Measurements from ENCODE around the gene RAB44.

The RAB44 gene

DNA sequence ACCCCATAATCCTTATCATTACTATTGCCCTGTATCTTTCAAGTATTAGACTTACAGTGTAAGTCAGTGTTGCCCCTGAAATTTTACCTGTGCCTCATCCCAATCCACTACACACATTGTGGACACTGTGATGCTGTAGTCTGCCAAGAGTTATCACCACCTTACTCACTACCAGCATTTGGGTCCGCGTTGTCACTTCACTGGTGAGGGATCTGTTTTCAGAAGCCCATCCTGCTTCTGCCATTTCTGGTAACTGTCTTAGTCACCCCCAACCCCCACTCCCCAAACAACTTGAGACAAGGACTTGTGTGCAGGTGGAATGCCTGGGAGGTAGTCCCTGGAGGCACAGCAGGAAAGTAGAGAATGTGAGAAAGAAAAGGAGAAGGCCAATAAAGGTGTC lies 6.0 kb upstream of the RAB44 start:
- no peaks in the 10 kb centered on the region for H3K9me3 ChIP-seq (ENCODE audit: insufficient read depth, low read length)
- H3K27me3 ChIP-seq (ENCODE audit: insufficient read depth, insufficient read length) = no peaks in the 10 kb centered on the region
- H3K4me3 ChIP-seq (ENCODE audit: insufficient read length, low read depth) = no peak overlapping the region
- TF ChIP-seq ZNF274 (IDR thresholded peaks at IDR 0.05; ENCODE audit: low read depth, low read length) = no peak
- no peak for TF ChIP-seq SUZ12 (IDR thresholded peaks at IDR 0.05; ENCODE audit: extremely low read depth, insufficient read depth, insufficient read length)
- TF ChIP-seq YY1 (IDR thresholded peaks at IDR 0.05; ENCODE audit: insufficient read depth, insufficient read length) = no peak
- H3K4me1 ChIP-seq (ENCODE audit: insufficient read depth, insufficient read length) = no peaks in the 10 kb centered on the region
- peaks cover 5% of the 10 kb centered on the region for H3K36me3 ChIP-seq (ENCODE audit: insufficient read depth, insufficient read length, low read length)
- no peak overlapping the region for H3K9ac ChIP-seq (ENCODE audit: insufficient read length, low read depth)
- no peak for DNase-seq (ENCODE audit: low read depth, low spot score)

DNA sequence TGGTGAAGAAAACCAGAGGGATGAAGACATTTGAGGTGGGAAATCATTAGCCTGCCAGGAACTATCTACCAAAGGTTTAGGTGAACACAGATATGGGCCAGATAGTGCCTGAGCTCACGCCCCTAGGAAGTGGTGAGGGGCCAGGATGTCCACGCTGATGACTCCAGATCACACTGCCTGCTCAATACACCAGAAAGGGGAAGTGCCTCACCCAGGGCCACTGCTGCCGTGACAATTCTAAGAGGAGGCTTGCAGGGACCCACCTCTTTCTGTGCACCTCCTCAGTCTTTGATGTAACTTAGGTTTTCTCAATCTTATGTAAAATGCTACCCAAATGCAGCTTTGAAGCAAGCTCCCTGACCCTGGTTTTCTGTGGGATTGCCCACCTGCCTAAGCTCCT lies 5.4 kb upstream of the RAB44 start:
- Histone ChIP-seq H3K27me3 (ENCODE audit: insufficient read depth, insufficient read length) (no peaks in the 10 kb centered on the region), H3K9me3 (ENCODE audit: insufficient read depth, low read length) (no peaks in the 10 kb centered on the region), H3K4me3 (ENCODE audit: insufficient read length, low read depth) (no peak overlapping the region), H3K4me1 (ENCODE audit: insufficient read depth, insufficient read length) (no peaks in the 10 kb centered on the region), H3K36me3 (ENCODE audit: insufficient read depth, insufficient read length, low read length) (no peaks in the 10 kb centered on the region), H3K9ac (ENCODE audit: insufficient read length, low read depth) (no peak overlapping the region)
- no peak for DNase-seq (ENCODE audit: low read depth, low spot score)
- TF ChIP-seq SUZ12 (IDR thresholded peaks at IDR 0.05; ENCODE audit: extremely low read depth, insufficient read depth, insufficient read length) (no peak), YY1 (IDR thresholded peaks at IDR 0.05; ENCODE audit: insufficient read depth, insufficient read length) (no peak), ZNF274 (IDR thresholded peaks at IDR 0.05; ENCODE audit: low read depth, low read length) (no peak)

DNA sequence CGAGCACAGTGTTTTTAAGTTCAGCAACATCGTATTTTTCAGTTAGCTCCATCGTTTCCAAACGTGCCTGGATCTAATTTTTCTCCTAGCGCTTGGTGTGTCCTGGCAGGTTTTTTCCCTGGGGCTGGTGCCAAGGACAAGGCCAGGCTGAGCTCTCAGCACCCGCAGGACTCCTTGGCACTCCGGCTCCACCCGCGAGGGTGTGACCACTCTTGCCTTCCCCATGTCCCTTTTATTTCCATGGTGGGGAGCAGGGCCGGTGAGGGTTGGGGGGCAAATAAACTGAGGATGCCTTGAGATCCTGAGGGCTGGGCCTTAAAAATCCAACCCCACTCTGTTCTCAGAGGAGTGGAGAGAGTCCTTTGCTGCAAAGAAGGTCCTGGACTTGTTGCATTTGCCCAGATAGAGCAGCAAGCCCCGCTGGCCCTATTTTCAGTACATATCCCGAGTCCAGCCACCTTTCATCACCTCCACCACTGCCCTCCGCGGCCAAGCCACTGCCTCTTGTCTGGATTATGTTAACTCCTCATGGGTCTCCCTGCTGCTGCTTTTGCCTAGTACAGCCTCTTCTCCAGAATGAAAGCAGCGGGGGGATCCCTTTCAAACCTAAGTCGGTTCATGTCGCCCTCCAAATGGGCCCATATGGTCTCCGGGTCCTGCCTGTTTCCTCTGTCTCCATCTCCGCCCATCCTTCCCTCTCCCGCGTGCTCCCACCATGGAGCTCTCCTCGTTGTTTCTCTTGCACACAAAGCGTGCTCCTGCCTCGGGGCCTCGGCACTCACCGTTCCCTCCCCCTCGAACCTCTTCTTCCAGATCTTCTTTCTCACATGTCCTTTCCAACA lies 4.5 kb upstream of the RAB44 start:
- no peaks in the 10 kb centered on the region for H3K36me3 ChIP-seq (ENCODE audit: insufficient read depth, insufficient read length, low read length)
- H3K27me3 ChIP-seq (ENCODE audit: insufficient read depth, insufficient read length) = no peaks in the 10 kb centered on the region
- no peak overlapping the region for H3K4me3 ChIP-seq (ENCODE audit: insufficient read length, low read depth)
- no peak for DNase-seq (ENCODE audit: low read depth, low spot score)
- H3K9me3 ChIP-seq (ENCODE audit: insufficient read depth, low read length) = no peaks in the 10 kb centered on the region
- no peaks in the 10 kb centered on the region for H3K4me1 ChIP-seq (ENCODE audit: insufficient read depth, insufficient read length)
- no peak overlapping the region for H3K9ac ChIP-seq (ENCODE audit: insufficient read length, low read depth)
- TF ChIP-seq SUZ12 (IDR thresholded peaks at IDR 0.05; ENCODE audit: extremely low read depth, insufficient read depth, insufficient read length) (no peak), ZNF274 (IDR thresholded peaks at IDR 0.05; ENCODE audit: low read depth, low read length) (no peak), YY1 (IDR thresholded peaks at IDR 0.05; ENCODE audit: insufficient read depth, insufficient read length) (no peak)

DNA sequence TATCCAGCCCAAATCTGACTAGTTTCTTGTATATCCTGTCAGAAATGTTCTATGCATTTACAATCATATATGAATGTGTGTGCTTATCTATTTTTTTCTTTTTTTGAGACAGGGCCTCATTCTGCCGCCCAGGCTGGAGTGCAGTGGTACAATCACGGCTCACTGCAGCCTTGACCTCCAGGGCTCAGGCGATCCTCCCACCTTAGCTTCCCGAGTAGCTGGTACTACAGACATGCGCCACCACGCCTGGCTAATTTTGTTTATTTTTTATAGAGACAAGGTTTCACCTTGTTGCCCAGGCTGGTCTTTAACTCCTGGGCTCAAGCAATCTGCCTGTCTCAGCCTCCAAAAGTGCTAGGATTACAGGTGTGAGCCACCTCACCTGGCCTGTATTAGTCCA lies 3.0 kb upstream of the RAB44 start:
- no peak for DNase-seq (ENCODE audit: low read depth, low spot score)
- no peaks in the 10 kb centered on the region for H3K27me3 ChIP-seq (ENCODE audit: insufficient read depth, insufficient read length)
- H3K4me3 ChIP-seq (ENCODE audit: insufficient read length, low read depth) = no peak overlapping the region
- no peaks in the 10 kb centered on the region for H3K9me3 ChIP-seq (ENCODE audit: insufficient read depth, low read length)
- TF ChIP-seq YY1 (IDR thresholded peaks at IDR 0.05; ENCODE audit: insufficient read depth, insufficient read length) = no peak
- TF ChIP-seq SUZ12 (IDR thresholded peaks at IDR 0.05; ENCODE audit: extremely low read depth, insufficient read depth, insufficient read length) = no peak
- no peak for TF ChIP-seq ZNF274 (IDR thresholded peaks at IDR 0.05; ENCODE audit: low read depth, low read length)
- no peaks in the 10 kb centered on the region for H3K36me3 ChIP-seq (ENCODE audit: insufficient read depth, insufficient read length, low read length)
- H3K9ac ChIP-seq (ENCODE audit: insufficient read length, low read depth) = no peak overlapping the region
- H3K4me1 ChIP-seq (ENCODE audit: insufficient read depth, insufficient read length) = no peaks in the 10 kb centered on the region

DNA sequence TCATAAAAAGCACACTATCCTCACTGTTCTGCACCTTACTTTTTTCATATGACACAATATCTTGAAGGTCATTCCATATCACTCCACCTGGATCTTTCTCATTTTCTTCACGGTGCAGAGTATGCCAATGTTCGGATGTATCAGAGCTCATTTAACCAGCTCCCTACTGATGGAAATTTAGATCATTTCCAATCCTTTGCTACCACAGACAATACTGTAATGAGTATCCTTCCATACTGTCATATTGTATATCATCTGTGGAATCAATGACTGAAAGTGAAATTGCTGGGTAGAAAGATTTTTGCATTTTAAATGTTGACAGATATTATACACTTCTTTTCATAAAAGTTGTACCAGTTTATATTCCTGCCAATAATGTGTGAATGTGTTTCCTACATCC lies 2.2 kb upstream of the RAB44 start:
- no peaks in the 10 kb centered on the region for H3K4me1 ChIP-seq (ENCODE audit: insufficient read depth, insufficient read length)
- H3K27me3 ChIP-seq (ENCODE audit: insufficient read depth, insufficient read length) = no peaks in the 10 kb centered on the region
- no peak overlapping the region for H3K4me3 ChIP-seq (ENCODE audit: insufficient read length, low read depth)
- no peaks in the 10 kb centered on the region for H3K36me3 ChIP-seq (ENCODE audit: insufficient read depth, insufficient read length, low read length)
- DNase-seq (ENCODE audit: low read depth, low spot score) = no peak
- H3K9me3 ChIP-seq (ENCODE audit: insufficient read depth, low read length) = no peaks in the 10 kb centered on the region
- TF ChIP-seq SUZ12 (IDR thresholded peaks at IDR 0.05; ENCODE audit: extremely low read depth, insufficient read depth, insufficient read length) = no peak
- no peak for TF ChIP-seq ZNF274 (IDR thresholded peaks at IDR 0.05; ENCODE audit: low read depth, low read length)
- TF ChIP-seq YY1 (IDR thresholded peaks at IDR 0.05; ENCODE audit: insufficient read depth, insufficient read length) = no peak
- no peak overlapping the region for H3K9ac ChIP-seq (ENCODE audit: insufficient read length, low read depth)

DNA sequence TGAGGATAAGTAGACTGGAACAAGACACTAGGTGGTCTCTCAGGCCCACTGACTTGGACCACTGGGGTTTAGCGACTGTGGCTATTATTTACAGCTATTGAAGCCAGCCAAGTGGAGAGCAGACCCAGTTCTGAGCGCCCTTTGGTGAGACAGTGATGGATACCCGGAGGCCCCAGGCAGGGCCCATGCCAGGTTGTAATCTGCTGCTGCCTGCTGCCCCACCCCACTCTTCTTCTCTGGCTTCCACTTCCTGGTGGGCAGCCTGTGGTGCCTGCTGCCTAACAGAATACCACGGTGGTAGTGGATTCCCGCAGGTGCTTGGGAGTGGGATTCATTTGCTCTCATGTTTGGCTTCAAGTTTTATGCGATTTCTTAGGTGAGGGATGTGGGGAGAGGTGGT lies 570 bp downstream of the RAB44 start:
- no peaks in the 10 kb centered on the region for H3K27me3 ChIP-seq (ENCODE audit: insufficient read depth, insufficient read length)
- no peaks in the 10 kb centered on the region for H3K4me1 ChIP-seq (ENCODE audit: insufficient read depth, insufficient read length)
- no peak overlapping the region for H3K4me3 ChIP-seq (ENCODE audit: insufficient read length, low read depth)
- no peak for TF ChIP-seq ZNF274 (IDR thresholded peaks at IDR 0.05; ENCODE audit: low read depth, low read length)
- no peak for TF ChIP-seq YY1 (IDR thresholded peaks at IDR 0.05; ENCODE audit: insufficient read depth, insufficient read length)
- TF ChIP-seq SUZ12 (IDR thresholded peaks at IDR 0.05; ENCODE audit: extremely low read depth, insufficient read depth, insufficient read length) = no peak
- H3K36me3 ChIP-seq (ENCODE audit: insufficient read depth, insufficient read length, low read length) = no peaks in the 10 kb centered on the region
- H3K9ac ChIP-seq (ENCODE audit: insufficient read length, low read depth) = no peak overlapping the region
- H3K9me3 ChIP-seq (ENCODE audit: insufficient read depth, low read length) = no peaks in the 10 kb centered on the region
- DNase-seq (ENCODE audit: low read depth, low spot score) = no peak

DNA sequence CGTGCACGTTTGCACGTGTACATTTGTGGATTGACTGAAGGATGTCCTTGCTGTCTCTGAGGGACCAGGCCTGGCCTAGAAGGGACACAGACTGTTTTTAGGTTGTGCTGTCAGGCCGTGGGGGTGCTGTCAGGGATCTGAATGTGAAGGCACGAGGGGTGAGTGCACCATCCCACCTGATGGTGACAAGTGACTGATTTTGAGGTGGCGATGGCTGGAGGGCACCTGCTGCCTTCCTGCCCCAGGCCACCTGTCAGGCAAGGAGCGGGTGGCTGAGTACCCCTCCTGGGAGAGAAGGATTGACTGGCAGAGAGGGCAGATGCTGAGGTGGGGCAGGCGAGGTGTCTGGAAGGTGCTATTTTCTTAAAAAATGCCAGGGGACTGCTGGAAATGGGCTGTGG lies 1.2 kb downstream of the RAB44 start:
- H3K9ac ChIP-seq (ENCODE audit: insufficient read length, low read depth) = no peak overlapping the region

More for the DNA sequence above, 1.2 kb downstream of the RAB44 start:
- Histone ChIP-seq H3K4me1 (ENCODE audit: insufficient read depth, insufficient read length) (no peaks in the 10 kb centered on the region), H3K4me3 (ENCODE audit: insufficient read length, low read depth) (no peak overlapping the region), H3K36me3 (ENCODE audit: insufficient read depth, insufficient read length, low read length) (no peaks in the 10 kb centered on the region), H3K9me3 (ENCODE audit: insufficient read depth, low read length) (no peaks in the 10 kb centered on the region), H3K27me3 (ENCODE audit: insufficient read depth, insufficient read length) (no peaks in the 10 kb centered on the region)
- no peak for DNase-seq (ENCODE audit: low read depth, low spot score)
- TF ChIP-seq SUZ12 (IDR thresholded peaks at IDR 0.05; ENCODE audit: extremely low read depth, insufficient read depth, insufficient read length) (no peak), YY1 (IDR thresholded peaks at IDR 0.05; ENCODE audit: insufficient read depth, insufficient read length) (no peak), ZNF274 (IDR thresholded peaks at IDR 0.05; ENCODE audit: low read depth, low read length) (no peak)
